Measurements from ENCODE around the gene CDS1.

Gene CDS1

DNA sequence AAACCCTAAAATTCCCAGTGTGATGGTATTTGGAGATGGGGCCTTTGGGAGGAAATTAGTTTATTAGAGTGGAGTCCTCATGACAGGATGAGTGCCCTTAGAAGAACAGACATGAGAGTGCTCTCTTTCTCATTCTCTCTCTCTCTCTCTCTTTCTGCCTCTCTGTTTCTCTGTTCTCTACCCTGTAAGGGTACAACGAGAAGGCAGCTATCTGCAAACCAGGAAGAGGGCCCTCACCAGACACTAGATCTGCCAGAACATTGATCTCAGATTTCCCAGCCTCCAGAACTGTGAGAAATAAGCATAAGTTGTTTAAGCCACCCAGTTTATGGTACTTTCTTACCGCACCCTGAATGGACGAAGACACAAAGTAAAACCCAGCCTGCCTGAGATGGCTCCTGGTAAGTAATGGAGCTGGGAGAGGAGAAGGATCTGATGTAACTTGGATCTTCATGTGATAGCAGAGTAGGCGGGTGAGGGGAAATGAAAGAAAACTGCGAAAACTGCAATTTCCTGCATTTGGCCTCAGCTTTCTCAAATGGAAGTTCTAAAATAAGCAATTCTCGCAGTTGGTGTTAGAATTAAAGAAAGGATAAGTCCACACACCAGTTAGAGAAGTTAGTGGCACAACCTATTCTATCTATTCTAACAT is 8.7 kb upstream of the CDS1 start:
- Histone ChIP-seq H3K27me3 (replicated peaks; ENCODE audit: control insufficient read depth, insufficient read depth, low read length) (no peaks in the 10 kb centered on the region), H3K4me1 (ENCODE audit: control insufficient read depth, insufficient read depth, low read length) (peaks cover 8% of the 10 kb centered on the region), H3K9ac (ENCODE audit: low read length) (no peak overlapping the region), H3K4me3 (ENCODE audit: low read length) (no peak overlapping the region), H3K36me3 (ENCODE audit: control insufficient read depth, insufficient read depth, low read length, severe bottlenecking) (no peaks in the 10 kb centered on the region), H3K9me3 (ENCODE audit: control insufficient read depth, low read length) (no peaks in the 10 kb centered on the region)
- DNase-seq (ENCODE audit: low read depth) = no peak

DNA sequence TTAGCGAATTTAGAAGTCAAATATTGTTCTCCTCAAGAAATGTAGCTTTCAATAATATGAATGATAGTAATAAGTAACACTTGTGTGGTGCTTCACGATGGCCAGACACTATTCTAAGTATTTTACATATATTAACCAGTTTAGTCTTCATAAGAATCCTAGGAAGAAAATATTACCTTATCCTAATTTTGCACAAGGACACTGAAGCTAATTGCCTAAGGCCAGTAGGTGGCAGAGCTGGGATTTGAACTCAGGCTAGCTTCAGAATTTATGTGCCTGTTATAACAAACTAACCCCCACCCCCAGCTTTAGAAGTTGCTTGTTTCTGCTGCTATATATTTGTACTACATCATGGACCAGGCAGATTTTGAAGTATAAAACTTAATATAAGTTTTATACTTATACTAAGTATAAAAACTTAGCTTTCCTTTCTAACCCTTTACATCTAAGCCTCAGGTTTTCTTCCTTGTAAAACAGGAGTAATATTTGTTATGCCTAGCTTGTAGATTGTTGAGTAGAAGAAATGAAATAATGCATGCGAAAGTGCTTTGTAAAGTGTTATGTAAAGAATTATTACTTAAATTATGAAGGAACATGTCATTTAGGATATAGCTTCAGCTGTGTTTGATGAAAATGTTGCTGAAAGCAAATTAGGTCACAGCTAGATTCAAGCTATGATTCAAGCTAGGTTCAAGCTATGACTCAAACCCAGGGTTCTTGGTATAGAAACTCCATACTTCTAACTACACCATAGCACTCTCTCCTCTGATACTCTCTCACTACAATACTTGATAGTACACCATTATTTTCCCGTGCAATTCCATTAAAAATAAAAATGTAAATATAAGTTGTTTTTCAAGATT is 4.2 kb upstream of the CDS1 start:
- Histone ChIP-seq H3K36me3 (ENCODE audit: control insufficient read depth, insufficient read depth, low read length, severe bottlenecking) (no peaks in the 10 kb centered on the region), H3K27me3 (replicated peaks; ENCODE audit: control insufficient read depth, insufficient read depth, low read length) (peaks cover 4% of the 10 kb centered on the region), H3K4me1 (ENCODE audit: control insufficient read depth, insufficient read depth, low read length) (peaks cover 5% of the 10 kb centered on the region), H3K9me3 (ENCODE audit: control insufficient read depth, low read length) (no peaks in the 10 kb centered on the region), H3K9ac (ENCODE audit: low read length) (no peak overlapping the region), H3K4me3 (ENCODE audit: low read length) (no peak overlapping the region)
- peak; percentile 71 for DNase-seq (ENCODE audit: low read depth)

DNA sequence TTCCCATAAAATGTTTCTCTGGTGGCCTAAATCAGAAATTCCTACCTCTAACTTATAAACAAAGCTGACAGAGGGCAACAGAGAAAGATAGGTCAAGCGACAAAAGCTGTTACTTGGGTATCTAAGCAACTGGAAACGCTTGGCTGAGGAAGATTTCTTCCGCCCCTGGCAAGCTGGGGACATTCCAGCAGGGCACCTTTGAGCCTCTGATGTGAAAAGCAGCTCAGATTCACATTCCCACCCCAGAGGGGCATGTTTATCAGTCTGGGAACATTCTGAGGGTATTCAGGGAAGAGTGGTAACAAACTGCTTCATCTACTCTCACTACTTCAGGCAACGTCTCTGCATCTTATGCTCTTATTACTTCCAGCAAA is 3.5 kb upstream of the CDS1 start:
- Histone ChIP-seq H3K27me3 (replicated peaks; ENCODE audit: control insufficient read depth, insufficient read depth, low read length) (peaks cover 10% of the 10 kb centered on the region), H3K36me3 (ENCODE audit: control insufficient read depth, insufficient read depth, low read length, severe bottlenecking) (no peaks in the 10 kb centered on the region), H3K4me1 (ENCODE audit: control insufficient read depth, insufficient read depth, low read length) (peaks cover 3% of the 10 kb centered on the region), H3K9me3 (ENCODE audit: control insufficient read depth, low read length) (no peaks in the 10 kb centered on the region), H3K4me3 (ENCODE audit: low read length) (no peak overlapping the region), H3K9ac (ENCODE audit: low read length) (no peak overlapping the region)
- no peak for DNase-seq (ENCODE audit: low read depth)

DNA sequence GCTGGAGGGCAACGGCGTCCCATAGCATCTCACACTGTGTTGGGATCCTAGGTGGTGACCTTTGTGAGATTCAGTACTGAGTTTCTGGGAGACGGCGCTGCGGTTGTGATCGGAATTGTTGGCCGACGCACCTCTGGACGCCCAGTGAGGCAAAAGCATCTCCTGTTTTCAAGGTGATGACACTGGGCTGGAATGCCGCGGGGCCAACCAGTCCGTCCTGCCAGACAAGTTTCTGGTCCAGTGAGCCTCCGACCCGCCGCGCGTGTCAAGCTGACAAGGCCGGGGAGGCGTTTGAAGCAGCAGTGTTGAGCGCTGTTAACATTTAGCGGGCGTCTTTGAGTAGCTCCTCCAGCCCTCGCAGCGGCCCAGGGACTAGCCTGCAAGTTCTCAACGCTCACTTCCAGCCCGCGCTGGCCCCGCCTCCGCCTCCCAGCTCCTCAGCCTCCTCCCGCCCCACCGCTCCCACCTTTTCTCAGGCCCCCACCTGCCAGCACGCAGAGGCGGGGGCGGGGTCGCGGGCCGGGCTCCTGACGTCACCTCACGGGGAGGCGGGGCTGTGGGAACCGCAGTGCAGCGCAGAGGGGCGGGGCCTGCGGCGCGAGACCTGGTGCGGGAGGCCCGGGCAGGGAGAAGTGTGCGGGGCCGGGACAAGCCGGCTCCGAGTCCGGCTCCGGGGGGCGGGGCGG is 482 bp upstream of the CDS1 start:
- Histone ChIP-seq H3K4me3 (ENCODE audit: low read length) (peak overlapping the region; percentile 80), H3K4me1 (ENCODE audit: control insufficient read depth, insufficient read depth, low read length) (peaks cover 3% of the 10 kb centered on the region), H3K9ac (ENCODE audit: low read length) (no peak overlapping the region), H3K27me3 (replicated peaks; ENCODE audit: control insufficient read depth, insufficient read depth, low read length) (peaks cover 25% of the 10 kb centered on the region), H3K9me3 (ENCODE audit: control insufficient read depth, low read length) (no peaks in the 10 kb centered on the region), H3K36me3 (ENCODE audit: control insufficient read depth, insufficient read depth, low read length, severe bottlenecking) (no peaks in the 10 kb centered on the region)
- peak; percentile 75 for DNase-seq (ENCODE audit: low read depth)

DNA sequence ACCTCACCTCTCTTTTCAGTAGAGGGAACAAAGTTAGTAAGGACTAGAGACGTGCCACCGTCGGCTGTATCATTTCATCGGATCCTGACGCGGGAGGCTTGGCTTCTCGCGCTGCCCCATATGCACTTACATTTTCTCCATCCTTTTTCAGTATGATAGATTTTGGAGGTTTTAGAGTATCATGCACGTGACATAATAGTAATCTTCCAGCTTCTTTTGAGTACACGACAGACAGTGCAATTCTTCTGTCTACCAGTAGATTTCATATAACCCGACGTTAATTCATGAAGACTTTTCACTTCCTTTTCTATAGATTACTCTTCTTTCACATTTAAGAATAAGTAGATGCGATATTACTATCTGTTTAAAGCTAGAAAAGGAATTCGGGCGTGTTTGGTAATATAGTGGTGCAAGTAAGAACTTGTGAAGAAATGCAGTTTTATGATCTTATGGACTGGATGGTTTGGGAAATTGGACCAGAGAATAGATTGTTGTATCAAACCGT is 1.0 kb downstream of the CDS1 start:
- Histone ChIP-seq H3K36me3 (ENCODE audit: control insufficient read depth, insufficient read depth, low read length, severe bottlenecking) (no peaks in the 10 kb centered on the region), H3K27me3 (replicated peaks; ENCODE audit: control insufficient read depth, insufficient read depth, low read length) (peaks cover 25% of the 10 kb centered on the region)
- peak; percentile 16 for DNase-seq (ENCODE audit: low read depth)

DNA sequence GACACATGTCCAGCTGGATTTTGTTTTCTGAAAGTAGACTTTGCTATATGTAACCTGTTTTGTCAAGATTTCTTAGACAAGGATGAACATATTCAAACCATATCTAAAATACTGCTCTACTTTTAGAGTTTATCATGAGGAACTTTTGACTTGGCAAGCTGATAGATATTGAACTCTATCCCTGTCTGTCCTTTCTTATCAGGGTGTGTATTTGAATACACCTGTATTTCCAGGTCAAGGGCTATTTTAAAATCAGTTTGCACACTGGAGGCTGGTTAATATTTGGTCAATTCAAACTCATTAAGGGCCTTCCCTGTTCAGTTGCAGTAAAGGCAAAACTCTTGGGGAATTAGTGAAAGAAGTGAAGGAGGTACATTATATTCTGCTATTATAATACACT is 2.3 kb downstream of the CDS1 start:
- DNase-seq (ENCODE audit: low read depth) = no peak
- no peak overlapping the region for H3K9ac ChIP-seq (ENCODE audit: low read length)
- peaks cover 3% of the 10 kb centered on the region for H3K4me1 ChIP-seq (ENCODE audit: control insufficient read depth, insufficient read depth, low read length)
- peaks cover 25% of the 10 kb centered on the region for H3K27me3 ChIP-seq (replicated peaks; ENCODE audit: control insufficient read depth, insufficient read depth, low read length)
- no peaks in the 10 kb centered on the region for H3K36me3 ChIP-seq (ENCODE audit: control insufficient read depth, insufficient read depth, low read length, severe bottlenecking)
- H3K9me3 ChIP-seq (ENCODE audit: control insufficient read depth, low read length) = peaks cover 15% of the 10 kb centered on the region
- H3K4me3 ChIP-seq (ENCODE audit: low read length) = no peak overlapping the region

More for the DNA sequence above, 1.0 kb downstream of the CDS1 start:
- H3K4me3 ChIP-seq (ENCODE audit: low read length) = peak overlapping the region; percentile 80
- no peak overlapping the region for H3K9ac ChIP-seq (ENCODE audit: low read length)
- peaks cover 3% of the 10 kb centered on the region for H3K4me1 ChIP-seq (ENCODE audit: control insufficient read depth, insufficient read depth, low read length)
- peaks cover 13% of the 10 kb centered on the region for H3K9me3 ChIP-seq (ENCODE audit: control insufficient read depth, low read length)

DNA sequence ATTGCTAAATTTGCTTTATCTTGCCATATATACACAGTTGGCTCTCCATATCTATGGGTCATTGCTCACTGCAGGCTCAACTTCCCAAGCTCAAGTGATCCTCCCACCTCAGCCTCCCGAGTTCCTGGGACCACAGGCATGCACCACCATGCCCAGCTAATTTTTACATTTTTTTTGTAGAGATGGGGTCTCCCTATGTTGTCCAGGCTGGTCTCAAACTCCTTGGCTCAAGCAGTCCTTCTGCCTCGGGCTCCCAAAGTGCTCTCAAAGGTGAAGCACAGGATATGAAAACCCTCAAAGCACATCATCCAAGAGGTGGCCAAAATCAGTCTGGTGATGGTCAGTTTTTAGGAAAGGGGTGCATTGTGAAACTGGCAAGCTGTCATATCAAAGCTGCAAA is 11.8 kb downstream of the CDS1 start:
- Histone ChIP-seq H3K4me1 (ENCODE audit: control insufficient read depth, insufficient read depth, low read length) (no peaks in the 10 kb centered on the region), H3K9ac (ENCODE audit: low read length) (no peak overlapping the region), H3K9me3 (ENCODE audit: control insufficient read depth, low read length) (no peaks in the 10 kb centered on the region), H3K27me3 (replicated peaks; ENCODE audit: control insufficient read depth, insufficient read depth, low read length) (no peaks in the 10 kb centered on the region), H3K4me3 (ENCODE audit: low read length) (no peak overlapping the region), H3K36me3 (ENCODE audit: control insufficient read depth, insufficient read depth, low read length, severe bottlenecking) (no peaks in the 10 kb centered on the region)
- DNase-seq (ENCODE audit: low read depth) = no peak

DNA sequence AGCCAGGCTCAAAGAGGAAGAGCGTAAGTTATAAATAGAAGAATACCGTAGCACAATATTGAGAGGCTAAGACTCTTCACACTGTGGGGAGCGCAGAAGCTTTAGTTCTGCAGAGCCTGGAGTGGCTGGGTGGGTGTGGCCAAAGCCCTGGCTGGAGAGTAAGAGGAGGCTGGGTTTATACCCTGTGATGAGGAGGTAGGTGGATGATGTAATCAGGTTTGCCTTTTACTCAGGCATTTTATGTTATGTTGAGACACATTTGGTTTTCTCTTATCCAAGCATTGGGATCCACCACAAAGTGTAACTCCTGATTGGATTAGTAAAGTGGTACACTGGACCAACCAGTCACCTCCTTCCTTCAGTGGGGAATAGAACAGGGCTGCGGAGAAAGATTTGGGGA is 13.9 kb downstream of the CDS1 start:
- no peak for DNase-seq (ENCODE audit: low read depth)
- Histone ChIP-seq H3K36me3 (ENCODE audit: control insufficient read depth, insufficient read depth, low read length, severe bottlenecking) (no peaks in the 10 kb centered on the region), H3K9ac (ENCODE audit: low read length) (no peak overlapping the region), H3K9me3 (ENCODE audit: control insufficient read depth, low read length) (no peaks in the 10 kb centered on the region), H3K27me3 (replicated peaks; ENCODE audit: control insufficient read depth, insufficient read depth, low read length) (no peaks in the 10 kb centered on the region), H3K4me1 (ENCODE audit: control insufficient read depth, insufficient read depth, low read length) (no peaks in the 10 kb centered on the region), H3K4me3 (ENCODE audit: low read length) (no peak overlapping the region)

DNA sequence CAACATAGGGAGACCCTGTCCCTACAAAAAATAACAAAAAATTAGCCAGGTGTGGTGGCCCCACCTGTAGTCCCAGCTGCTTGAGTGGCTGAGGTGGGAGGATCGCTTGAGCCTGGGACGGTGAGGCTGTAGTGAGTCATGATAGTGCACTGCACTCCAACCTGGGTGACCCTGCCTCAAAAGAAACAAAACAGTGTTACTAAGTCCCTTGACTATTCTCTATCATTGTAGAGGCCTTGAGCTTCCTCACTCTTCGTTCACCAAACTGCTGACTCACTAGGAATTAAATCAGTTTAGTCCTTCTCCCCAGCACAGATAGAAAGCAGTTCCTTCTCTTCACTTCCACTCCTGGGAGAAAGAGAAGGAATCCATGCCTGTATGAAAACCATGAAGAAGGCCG is 14.5 kb downstream of the CDS1 start:
- no peak overlapping the region for H3K4me3 ChIP-seq (ENCODE audit: low read length)
- H3K9me3 ChIP-seq (ENCODE audit: control insufficient read depth, low read length) = no peaks in the 10 kb centered on the region
- H3K27me3 ChIP-seq (replicated peaks; ENCODE audit: control insufficient read depth, insufficient read depth, low read length) = no peaks in the 10 kb centered on the region
- no peaks in the 10 kb centered on the region for H3K4me1 ChIP-seq (ENCODE audit: control insufficient read depth, insufficient read depth, low read length)
- DNase-seq (ENCODE audit: low read depth) = no peak
- no peaks in the 10 kb centered on the region for H3K36me3 ChIP-seq (ENCODE audit: control insufficient read depth, insufficient read depth, low read length, severe bottlenecking)
- no peak overlapping the region for H3K9ac ChIP-seq (ENCODE audit: low read length)

DNA sequence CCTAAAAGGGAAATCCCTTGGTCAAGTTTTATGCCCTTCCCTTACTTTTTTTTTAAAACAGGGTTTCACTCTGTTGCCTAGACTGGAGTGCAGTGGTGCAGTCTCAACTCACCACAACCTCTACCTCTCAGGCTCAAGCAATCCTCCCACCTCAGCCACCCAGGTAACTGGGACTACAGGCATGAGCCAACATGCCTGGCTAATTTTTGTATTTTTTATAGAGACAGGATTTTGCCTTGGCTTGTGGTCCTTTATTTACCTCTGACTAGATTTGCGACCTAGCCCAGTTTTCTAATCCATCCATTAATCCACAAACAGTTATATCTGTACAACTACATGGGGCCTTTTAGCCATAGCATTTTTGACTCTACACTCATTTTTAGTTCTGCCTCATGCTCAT is 23.7 kb downstream of the CDS1 start:
- DNase-seq (ENCODE audit: low read depth) = no peak
- H3K36me3 ChIP-seq (ENCODE audit: control insufficient read depth, insufficient read depth, low read length, severe bottlenecking) = no peaks in the 10 kb centered on the region
- H3K4me3 ChIP-seq (ENCODE audit: low read length) = no peak overlapping the region
- no peaks in the 10 kb centered on the region for H3K4me1 ChIP-seq (ENCODE audit: control insufficient read depth, insufficient read depth, low read length)
- no peaks in the 10 kb centered on the region for H3K9me3 ChIP-seq (ENCODE audit: control insufficient read depth, low read length)
- H3K27me3 ChIP-seq (replicated peaks; ENCODE audit: control insufficient read depth, insufficient read depth, low read length) = no peaks in the 10 kb centered on the region
- no peak overlapping the region for H3K9ac ChIP-seq (ENCODE audit: low read length)

DNA sequence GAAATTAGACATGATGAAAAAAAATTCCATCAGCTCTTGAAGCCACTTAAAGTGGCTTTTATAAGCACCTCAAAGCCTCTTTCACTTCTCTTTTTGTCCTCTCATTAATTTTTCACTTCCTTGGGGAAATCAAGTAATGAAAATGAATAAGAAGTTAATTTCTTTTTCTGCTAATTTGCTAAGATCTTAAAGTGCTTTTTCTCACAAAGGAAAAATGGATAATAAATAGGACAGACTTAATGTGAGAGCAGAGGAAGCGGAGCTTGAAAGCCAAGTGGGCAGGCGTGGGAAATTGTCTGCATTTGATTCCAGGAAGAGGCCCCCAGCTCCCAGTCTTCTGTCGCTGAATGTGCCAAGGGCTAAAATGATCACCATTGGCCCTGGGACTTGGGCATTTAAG is 28.6 kb downstream of the CDS1 start:
- no peaks in the 10 kb centered on the region for H3K9me3 ChIP-seq (ENCODE audit: control insufficient read depth, low read length)
- no peaks in the 10 kb centered on the region for H3K27me3 ChIP-seq (replicated peaks; ENCODE audit: control insufficient read depth, insufficient read depth, low read length)
- no peak overlapping the region for H3K4me3 ChIP-seq (ENCODE audit: low read length)
- no peak overlapping the region for H3K9ac ChIP-seq (ENCODE audit: low read length)
- DNase-seq (ENCODE audit: low read depth) = no peak
- H3K36me3 ChIP-seq (ENCODE audit: control insufficient read depth, insufficient read depth, low read length, severe bottlenecking) = no peaks in the 10 kb centered on the region
- H3K4me1 ChIP-seq (ENCODE audit: control insufficient read depth, insufficient read depth, low read length) = no peaks in the 10 kb centered on the region
